SK-N-SH (cell line): ENCODE measurements around the gene XXYLT1. TPM values are rescaled to one million over a fixed set of nuclear protein-coding genes. Genes with fewer than 3 reads are reported as not detected.
"Not testable (repeated sequence)": the region's sequence is repeated elsewhere in the genome, so short reads cannot be mapped to it uniquely, and the experiment has no call there.

Source experiments
- CTCF ChIA-PET: fragments of 300-600, 350-600 bp; formaldehyde crosslinking; extraction: SDS; loops from one replicate; lab custom pipeline; 2021; lab: Yijun Ruan, JAX
- POLR2A ChIA-PET: fragments of 350-600 bp; sonication (Branson Sonifier 250); formaldehyde crosslinking; extraction: SDS; loops from one replicate; lab custom pipeline; 2020; ENCODE audit warnings: antibody characterized with exemption, inconsistent platforms; lab: Yijun Ruan, JAX
- DNase-seq: peaks from one replicate; pipeline ENCODE4 v3.0.0; 2012
- H2AFZ ChIP-seq: fragments of 200-600 bp; sonication (generic); 2 replicates; pipeline ENCODE4 v1.8.1; 2016; ENCODE audit warnings: antibody characterized with exemption, mild to moderate bottlenecking, low read depth
- H3F3A ChIP-seq: fragments of 200-600 bp; sonication (generic); replicated peaks from 2 replicates; pipeline ENCODE3; 2016; ENCODE audit warnings: antibody characterized with exemption, mild to moderate bottlenecking; ENCODE audit not compliant: insufficient read depth
- H3K27ac ChIP-seq, 2 experiments: fragments of 200-500 bp in 1 of 2; fragments of 200-600 bp in 1 of 2; sonication (Bioruptor generic) in 1 of 2; sonication (generic), shearing (Covaris generic) in 1 of 2; 2 replicates each; pipeline versions ENCODE4 v1.5.1 to v1.6.1; 2014 to 2016; ENCODE audit warnings: low read depth in 2 of 2, inconsistent platforms in 1 of 2, low read length in 1 of 2, mild to moderate bottlenecking in 1 of 2, mixed read lengths in 1 of 2
- H3K27me3 ChIP-seq: fragments of 200-600 bp; sonication (generic), shearing (Covaris generic); 2 replicates; pipeline ENCODE4 v1.6.1; 2016; ENCODE audit warnings: mixed run types; ENCODE audit not compliant: insufficient read depth
- H3K36me3 ChIP-seq, 2 experiments: fragments of 200-500 bp in 1 of 2; fragments of 200-600 bp in 1 of 2; sonication (Bioruptor generic) in 1 of 2; sonication (generic) in 1 of 2; replicated peaks in 1 of 2; 2 replicates each; pipeline versions ENCODE3 to v1.5.1; 2014 to 2016; ENCODE audit warnings: low read length in 1 of 2, mild to moderate bottlenecking in 1 of 2; ENCODE audit not compliant: insufficient read depth in 2 of 2, control insufficient read depth in 1 of 2
- H3K4me1 ChIP-seq, 2 experiments: fragments of 200-500 bp in 1 of 2; fragments of 200-600 bp in 1 of 2; sonication (Bioruptor generic) in 1 of 2; sonication (generic), shearing (Covaris generic) in 1 of 2; 2 replicates each; pipeline versions ENCODE4 v1.5.1 to v1.6.1; 2014 to 2016; ENCODE audit warnings: low read depth in 1 of 2, low read length in 1 of 2, mixed run types in 1 of 2; ENCODE audit not compliant: insufficient read depth in 2 of 2, control insufficient read depth in 1 of 2
- H3K4me2 ChIP-seq: fragments of 200-600 bp; sonication (generic), shearing (Covaris generic); 2 replicates; pipeline ENCODE4 v1.6.1; 2017; ENCODE audit warnings: mixed run types
- H3K4me3 ChIP-seq, 2 experiments: fragments of 200-500 bp in 1 of 2; fragments of 200-600 bp in 1 of 2; sonication (Bioruptor generic) in 1 of 2; sonication (generic), shearing (Covaris generic) in 1 of 2; 2 replicates each; pipeline versions ENCODE4 v1.5.1 to v1.8.1; 2014 to 2016; ENCODE audit warnings: low read depth in 2 of 2, inconsistent platforms in 1 of 2, low read length in 1 of 2, mild to moderate bottlenecking in 1 of 2, mixed read lengths in 1 of 2, moderate library complexity in 1 of 2
- H3K79me2 ChIP-seq: fragments of 200-600 bp; sonication (generic); 2 replicates; pipeline ENCODE4 v1.8.1; 2017; ENCODE audit warnings: mild to moderate bottlenecking; ENCODE audit not compliant: insufficient read depth
- H3K9ac ChIP-seq: fragments of 200-600 bp; sonication (generic); 2 replicates; pipeline ENCODE4 v1.6.1; 2017; ENCODE audit warnings: mixed run types
- H3K9me2 ChIP-seq: fragments of 200-600 bp; sonication (generic); 2 replicates; pipeline ENCODE4 v1.6.1; 2017; ENCODE audit warnings: mixed run types
- H3K9me3 ChIP-seq: fragments of 200-600 bp; sonication (generic); 2 replicates; pipeline ENCODE4 v1.6.1; 2017; ENCODE audit warnings: mixed run types, mild to moderate bottlenecking, moderate library complexity
- H4K20me1 ChIP-seq: fragments of 200-600 bp; sonication (generic); 2 replicates; pipeline ENCODE4 v1.6.1; 2017; ENCODE audit warnings: mild to moderate bottlenecking, mixed run types; ENCODE audit not compliant: insufficient read depth
- IRF3 ChIP-seq: fragments of 150-350 bp; IDR thresholded peaks from 2 replicates; pipeline ENCODE4 v1.6.1; 2016; ENCODE audit warnings: mild to moderate bottlenecking, low read depth, low read length
- JUND ChIP-seq: IDR thresholded peaks from 2 replicates; pipeline ENCODE4 v1.4.0; 2012
- MAX ChIP-seq: IDR thresholded peaks from 2 replicates; pipeline ENCODE4 v1.4.0; 2012; ENCODE audit warnings: low read depth
- RCOR1 ChIP-seq: fragments of 150-350 bp; IDR thresholded peaks from 2 replicates; pipeline ENCODE4 v1.6.1; 2017; ENCODE audit warnings: antibody characterized with exemption, low read length
- REST ChIP-seq: IDR thresholded peaks from 2 replicates; pipeline ENCODE4 v1.6.1; 2012; ENCODE audit warnings: mild to moderate bottlenecking, low read depth, low read length, moderate library complexity
- RFX5 ChIP-seq: IDR thresholded peaks from 2 replicates; pipeline ENCODE4 v1.6.1; 2012; ENCODE audit warnings: mild to moderate bottlenecking, improper control_type of control experiment, low read length
- SIN3A ChIP-seq: IDR thresholded peaks from 2 replicates; pipeline ENCODE4 v1.6.1; 2012; ENCODE audit warnings: low read depth, mild to moderate bottlenecking, low read length, moderate library complexity, borderline replicate concordance
- TAF1 ChIP-seq: IDR thresholded peaks from 2 replicates; pipeline ENCODE4 v1.6.1; 2012; ENCODE audit warnings: low read depth, mild to moderate bottlenecking, low read length, moderate library complexity, borderline replicate concordance
- TCF12 ChIP-seq: IDR thresholded peaks from 2 replicates; pipeline ENCODE4 v1.4.0; 2012
- TEAD4 ChIP-seq: IDR thresholded peaks from 2 replicates; pipeline ENCODE4 v1.4.0; 2012; ENCODE audit warnings: mild to moderate bottlenecking, borderline replicate concordance; ENCODE audit not compliant: insufficient read depth
- USF2 ChIP-seq: fragments of 150-350 bp; IDR thresholded peaks from 2 replicates; pipeline ENCODE4 v1.6.1; 2017; ENCODE audit warnings: antibody characterized with exemption, low read length, low read depth, borderline replicate concordance
- YY1 ChIP-seq: IDR thresholded peaks from 2 replicates; pipeline ENCODE4 v1.4.0; 2012; ENCODE audit warnings: low read depth, mild to moderate bottlenecking
- ZBTB33 ChIP-seq: IDR thresholded peaks from 2 replicates; pipeline ENCODE4 v1.4.0; 2012; ENCODE audit warnings: low read depth, borderline replicate concordance
- WGBS: methylation state at CpG from one replicate; pipeline ENCODE4 v1.1.6; 2017; ENCODE audit warnings: low lambda C conversion rate; 5-methylcytosine and 5-hydroxymethylcytosine counted together
- polyA plus RNA-seq, 3 experiments: library from polyadenylated mRNA; depleted of rRNA; stranded (reverse); fragments of >200 nt; gene quantifications; 2 replicates each; pipeline ENCODE4 v1.2.3, GENCODE V29; 2012

XXYLT1 gene
- polyA plus RNA-seq, 1 of the 3 experiments (the other 2 are of a cell fraction): 22.6 TPM

- Histone ChIP-seq H3F3A (no peaks in the 10 kb centered on the region), H3K9me3 (no peaks in the 10 kb centered on the region), H2AFZ (no peak overlapping the region), H3K9me2 (no peaks in the 10 kb centered on the region), H3K4me2 (no peak overlapping the region), H3K27me3 (no peaks in the 10 kb centered on the region), H3K4me1 (peaks cover 0 to 23% of the 10 kb centered on the region in 2 experiments; a peak in 1 of 4 replicates), H3K27ac (no peak overlapping the region), H3K4me3 (no peak overlapping the region), H3K9ac (no peak overlapping the region), H3K36me3 (no peaks in the 10 kb centered on the region), H4K20me1 (no peaks in the 10 kb centered on the region), H3K79me2 (peaks cover 9% of the 10 kb centered on the region; the same call in 1 of the 2 replicates)
- CTCF ChIA-PET: no interaction called here
- TF ChIP-seq TAF1 (no peak), JUND (no peak), MAX (no peak), YY1 (no peak), RCOR1 (no peak), REST (no peak), TCF12 (no peak), TEAD4 (no peak)
- WGBS: 98% methylated on average over 4 of the region's 5 CpGs
- POLR2A ChIA-PET: no interaction called here
- no peak for DNase-seq
Observed at GRCh38 chr3:195236076-195236798, 34.7 kb downstream of the XXYLT1 start.

GRCh38 chr3:195230244-195230643 is 40.7 kb downstream of the XXYLT1 start:
- DNase-seq: no peak
- Histone ChIP-seq H3K4me2 (no peak overlapping the region), H3K4me3 (no peak overlapping the region), H3K36me3 (no peaks in the 10 kb centered on the region), H3K9ac (no peak overlapping the region), H3K4me1 (no peaks in the 10 kb centered on the region; a peak in 1 of 4 replicates), H3K9me2 (no peaks in the 10 kb centered on the region), H2AFZ (no peak overlapping the region), H3K27me3 (no peaks in the 10 kb centered on the region), H3K79me2 (no peaks in the 10 kb centered on the region), H3K9me3 (no peaks in the 10 kb centered on the region), H4K20me1 (no peaks in the 10 kb centered on the region), H3K27ac (no peak overlapping the region), H3F3A (no peaks in the 10 kb centered on the region)
- ChIA-PET POLR2A (no interaction called here), CTCF (interaction anchor here (0.6 to 1.1 kb wide), 2 partner anchors 490 to 558 kb away, joined by 3 read pairs; partner anchors contain the start of gene LSG1)
- 100% methylated on average over 1 of the region's 1 CpG for WGBS
- no peak for TF ChIP-seq IRF3
- no peak for TF ChIP-seq ZBTB33
- no peak for TF ChIP-seq USF2
- TF ChIP-seq MAX: no peak
- no peak for TF ChIP-seq SIN3A
- TF ChIP-seq RFX5: no peak

GRCh38 chr3:195228886-195229285 is 42.1 kb downstream of the XXYLT1 start:
- WGBS: 95% methylated on average over 5 of the region's 5 CpGs

More at GRCh38 chr3:195228886-195229285, 42.1 kb downstream of the XXYLT1 start:
- H3K9me3 ChIP-seq, H3K9ac ChIP-seq, H3K9me2 ChIP-seq, POLR2A ChIA-PET, H3K4me2 ChIP-seq, H3F3A ChIP-seq, H3K4me3 ChIP-seq, H2AFZ ChIP-seq, H3K27me3 ChIP-seq, H4K20me1 ChIP-seq, H3K27ac ChIP-seq, DNase-seq, H3K79me2 ChIP-seq, H3K36me3 ChIP-seq, H3K4me1 ChIP-seq: not testable (repeated sequence)
- CTCF ChIA-PET: interaction anchor here (3.9 kb wide), 1 partner anchor 11 kb away, joined by 16 read pairs; no protein-coding TSS in a partner anchor
